Endothelial cell of umbilical vein (primary cell): ENCODE results near the gene ACO2. TPM values are rescaled to one million over a fixed set of nuclear protein-coding genes. Genes with fewer than 3 reads are reported as not detected.
A peak's percentile ranks its signal among the peaks of the same experiment; 100 is the strongest.

Source experiments
- BruUV-seq: library from RNA; stranded (reverse); fragments of 400-500 nt; replicated peaks from 2 replicates; lab custom pipeline; 2021; lab: Mats Ljungman, UMichigan
- CTCF ChIA-PET: fragments of 300-600, 350-600 bp; sonication (Branson Sonifier 250); formaldehyde crosslinking; loops from one replicate; lab custom pipeline; 2021; ENCODE audit warnings: antibody characterized with exemption, inconsistent platforms; lab: Charles Lee
- POLR2A ChIA-PET: fragments of 300-600, 350-600 bp; sonication (Branson Sonifier 250); formaldehyde crosslinking; loops from one replicate; lab custom pipeline; 2021; ENCODE audit warnings: antibody characterized with exemption, inconsistent platforms; lab: Charles Lee
- DNase-seq: peaks from one replicate; pipeline ENCODE4 v3.0.0-alpha.2; 2011; ENCODE audit warnings: low read depth, low spot score
- FAIRE-seq: peaks from 2 replicates; lab custom pipeline; 2011; peaks lifted over from hg19 to GRCh38; lab: Jason Lieb, UNC
- H2AFZ ChIP-seq: 2 replicates; pipeline ENCODE4 v1.6.0; 2012; ENCODE audit warnings: low read depth, low read length, control low read depth, inconsistent platforms
- H3K27ac ChIP-seq: 2 replicates; pipeline ENCODE4 v1.5.1; 2011; ENCODE audit warnings: low read depth, mild to moderate bottlenecking, control low read depth, low read length, moderate library complexity; ENCODE audit not compliant: insufficient read depth
- H3K27me3 ChIP-seq, 2 experiments: 2 replicates each; pipeline versions ENCODE4 v1.6.0 to v1.6.1; 2011; ENCODE audit warnings: low read length in 2 of 2, mixed read lengths in 1 of 2; ENCODE audit not compliant: control insufficient read depth in 2 of 2, insufficient read depth in 2 of 2
- H3K36me3 ChIP-seq, 2 experiments: 2 replicates in 1 of 2; 3 replicates in 1 of 2; pipeline ENCODE4 v1.5.1; 2011; ENCODE audit warnings: low read length in 2 of 2, mild to moderate bottlenecking in 1 of 2, moderate library complexity in 1 of 2; ENCODE audit not compliant: control insufficient read depth in 2 of 2, insufficient read depth in 2 of 2; ENCODE audit errors: extremely low read depth in 1 of 2
- H3K4me1 ChIP-seq: 3 replicates; pipeline ENCODE4 v1.5.1; 2011; ENCODE audit warnings: mild to moderate bottlenecking, low read length; ENCODE audit not compliant: control insufficient read depth, insufficient read depth; ENCODE audit errors: extremely low read depth
- H3K4me2 ChIP-seq: 2 replicates; pipeline ENCODE4 v1.6.1; 2011; ENCODE audit warnings: low read length, control low read depth, mixed read lengths; ENCODE audit not compliant: insufficient read depth
- H3K4me3 ChIP-seq, 3 experiments: fragments of 200-600 bp in 1 of 3; sonication (generic), shearing (Covaris generic) in 1 of 3; replicated peaks in 1 of 3; 2 replicates each; pipeline ENCODE4 v1.5.1; 2011 to 2016; ENCODE audit warnings: control low read depth in 3 of 3, low read length in 3 of 3, mild to moderate bottlenecking in 2 of 3, inconsistent platforms in 1 of 3, low read depth in 1 of 3, moderate library complexity in 1 of 3; ENCODE audit not compliant: insufficient read depth in 1 of 3
- H3K79me2 ChIP-seq: 2 replicates; pipeline ENCODE4 v1.6.0; 2012; ENCODE audit warnings: low read length, inconsistent platforms; ENCODE audit not compliant: control insufficient read depth, insufficient read depth
- H3K9ac ChIP-seq: replicated peaks from 2 replicates; pipeline ENCODE3; 2011; ENCODE audit warnings: low read length, control low read depth; ENCODE audit not compliant: insufficient read depth; ENCODE audit errors: extremely low read depth
- H3K9me1 ChIP-seq: replicated peaks from 3 replicates; pipeline ENCODE4 v1.6.0; 2011; ENCODE audit warnings: mild to moderate bottlenecking, low read length; ENCODE audit not compliant: control insufficient read depth, insufficient read depth; ENCODE audit errors: extremely low read depth
- H3K9me3 ChIP-seq: replicated peaks from 2 replicates; pipeline ENCODE4 v1.5.1; 2012; ENCODE audit warnings: low read length, inconsistent platforms; ENCODE audit not compliant: control insufficient read depth, insufficient read depth
- H4K20me1 ChIP-seq: replicated peaks from 2 replicates; pipeline ENCODE3; 2011; ENCODE audit warnings: mild to moderate bottlenecking, low read length; ENCODE audit not compliant: control insufficient read depth, insufficient read depth; ENCODE audit errors: extremely low read depth
- CTCF ChIP-seq, 2 donors: IDR thresholded peaks; 1 replicate in 1 of 2; 2 replicates in 1 of 2; pipeline ENCODE4 v1.5.1; 2011; ENCODE audit warnings: low read length in 2 of 2, mild to moderate bottlenecking in 2 of 2, moderate library complexity in 2 of 2, control low read depth in 1 of 2, inconsistent platforms in 1 of 2, low read depth in 1 of 2; ENCODE audit not compliant: insufficient read depth in 1 of 2; ENCODE audit errors: extremely low read depth in 1 of 2
- EZH2 ChIP-seq: IDR thresholded peaks from 2 replicates; pipeline ENCODE4 v1.6.1; 2012; ENCODE audit warnings: borderline replicate concordance, low read depth, mild to moderate bottlenecking, moderate library complexity, low read length, inconsistent platforms; ENCODE audit not compliant: severe bottlenecking
- FOS ChIP-seq: IDR thresholded peaks from 2 replicates; pipeline ENCODE4 v1.6.1; 2011; ENCODE audit warnings: mild to moderate bottlenecking, low read length, moderate library complexity, borderline replicate concordance; ENCODE audit not compliant: insufficient read depth
- GATA2 ChIP-seq: IDR thresholded peaks from 2 replicates; pipeline ENCODE4 v1.7.0; 2011; ENCODE audit warnings: low read depth, mild to moderate bottlenecking, moderate library complexity, mixed read lengths, low read length; ENCODE audit not compliant: insufficient read length, insufficient read depth
- JUN ChIP-seq: IDR thresholded peaks from 2 replicates; pipeline ENCODE4 v1.6.1; 2011; ENCODE audit warnings: borderline replicate concordance, low read depth; ENCODE audit not compliant: insufficient read length, insufficient read depth
- MAX ChIP-seq: IDR thresholded peaks from 2 replicates; pipeline ENCODE4 v1.6.1; 2011; ENCODE audit not compliant: insufficient read depth, insufficient read length
- MYC ChIP-seq: IDR thresholded peaks from one replicate; pipeline ENCODE4 v1.6.1; 2011; ENCODE audit warnings: mild to moderate bottlenecking, low read depth, low read length
- POLR2A ChIP-seq: IDR thresholded peaks from 2 replicates; pipeline ENCODE4 v1.6.1; 2012; ENCODE audit warnings: low read depth, mild to moderate bottlenecking, control low read depth, low read length
- POLR2AphosphoS5 ChIP-seq: IDR thresholded peaks from 2 replicates; pipeline ENCODE4 v1.6.1; 2012; ENCODE audit warnings: low read depth, mild to moderate bottlenecking, control low read depth, low read length, moderate library complexity; ENCODE audit not compliant: insufficient read depth
- dilution Hi-C: fragments of 300-500 bp; cut with MboI; formaldehyde crosslinking; loops from one replicate; pipeline ENCODE4 v1.15.0; 2019; ENCODE audit warnings: low sequenced_read_pairs; ENCODE audit not compliant: extremely low pct_ligation_motif_present
- intact Hi-C: fragments of 100-400 bp; cut with micrococcal nuclease; formaldehyde crosslinking; loops from one replicate; pipeline ENCODE4 v1.10.0; 2022
- polyA plus RNA-seq, 4 experiments: library from polyadenylated mRNA; depleted of rRNA in 3 of 4; stranded (reverse) in 3 of 4; unstranded in 1 of 4; fragments of >200 nt; gene quantifications; 2 replicates each; pipeline versions ENCODE4 v1.2.1 to v1.2.3, GENCODE V29; 2011 to 2012; ENCODE audit warnings: missing spikeins in 1 of 4
- total RNA-seq: library from RNA; stranded (reverse); gene quantifications from 2 replicates; pipeline ENCODE4 v1.2.3, GENCODE V29; 2021

The ACO2 gene
- total and polyA plus RNA-seq, 2 donors (not counting 3 experiments of a cell fraction or from before 2014, with no cell fraction given), result 63.8 to 79.7 TPM

GRCh38 chr22:41487037-41487935, 18.4 kb downstream of the ACO2 start:
- CTCF ChIA-PET, result interaction anchor here (1.1 to 1.2 kb wide), 2 partner anchors 30 kb away, joined by 3 to 4 read pairs; no protein-coding TSS in a partner anchor
- BruUV-seq, result no TSS peak
- peaks cover 46% of the 10 kb centered on the region for H3K79me2 ChIP-seq
- H3K4me2 ChIP-seq, result no peak overlapping the region
- no peaks in the 10 kb centered on the region for H3K36me3 ChIP-seq
- POLR2A ChIA-PET, result interaction anchor here (0.5 kb wide), 1 partner anchor 167 kb away, joined by 3 read pairs; no protein-coding TSS in a partner anchor
- H4K20me1 ChIP-seq, result no peaks in the 10 kb centered on the region
- dilution Hi-C loops (no loop called here), intact Hi-C loops (no loop called here)
- H3K9ac ChIP-seq, result no peak overlapping the region
- no peaks in the 10 kb centered on the region for H3K27me3 ChIP-seq
- no peak overlapping the region for H3K4me3 ChIP-seq
- no peaks in the 10 kb centered on the region for H3K4me1 ChIP-seq
- no peaks in the 10 kb centered on the region for H3K9me1 ChIP-seq
- H3K27ac ChIP-seq, result no peak overlapping the region
- DNase-seq (no peak), FAIRE-seq (peak; percentile 21)
- H3K9me3 ChIP-seq, result no peaks in the 10 kb centered on the region
- no peak overlapping the region for H2AFZ ChIP-seq
- TF ChIP-seq POLR2AphosphoS5, result no peak
- no peak for TF ChIP-seq FOS
- TF ChIP-seq POLR2A, result no peak
- no peak for TF ChIP-seq EZH2
- no peak for TF ChIP-seq MAX
- TF ChIP-seq JUN, result no peak
- TF ChIP-seq GATA2, result no peak
- no peak for TF ChIP-seq CTCF (IDR thresholded peaks at IDR 0.05; ENCODE audit: extremely low read depth in 1 of 2, insufficient read depth in 1 of 2, low read depth in 1 of 2, low read length in 2 of 2)
- no peak for TF ChIP-seq MYC
